Ishikawa (cell line): ENCODE results near the gene USP17L11.
"Not testable (repeated sequence)": the region's sequence is repeated elsewhere in the genome, so short reads cannot be mapped to it uniquely, and the experiment has no call there.

Experiments
- CEBPB ChIP-seq: IDR thresholded peaks from 2 replicates; pipeline ENCODE4 v1.6.1; 2012
- CREB1 ChIP-seq: IDR thresholded peaks from 2 replicates; pipeline ENCODE4 v1.6.1; 2012; ENCODE audit warnings: low read depth
- EGR1 ChIP-seq: IDR thresholded peaks from 2 replicates; pipeline ENCODE4 v1.6.1; 2012
- EP300 ChIP-seq: IDR thresholded peaks from 2 replicates; pipeline ENCODE4 v1.6.1; 2012; ENCODE audit warnings: borderline replicate concordance
- MAX ChIP-seq: IDR thresholded peaks from 2 replicates; pipeline ENCODE4 v1.6.1; 2012
- NFIC ChIP-seq: IDR thresholded peaks from 2 replicates; pipeline ENCODE4 v1.6.1; 2012
- RAD21 ChIP-seq: IDR thresholded peaks from 2 replicates; pipeline ENCODE4 v1.6.1; 2012; ENCODE audit warnings: low read depth
- TAF1 ChIP-seq: IDR thresholded peaks from 2 replicates; pipeline ENCODE4 v1.6.1; 2012; ENCODE audit warnings: low read depth, mild to moderate bottlenecking
- TCF12 ChIP-seq: IDR thresholded peaks from 2 replicates; pipeline ENCODE4 v1.6.1; 2012; ENCODE audit warnings: low read depth
- USF1 ChIP-seq: IDR thresholded peaks from 2 replicates; pipeline ENCODE4 v1.6.1; 2012
- YY1 ChIP-seq: IDR thresholded peaks from 2 replicates; pipeline ENCODE4 v1.6.1; 2012; ENCODE audit warnings: low read depth
- ZBTB7A ChIP-seq: IDR thresholded peaks from 2 replicates; pipeline ENCODE4 v1.6.1; 2012; ENCODE audit warnings: low read depth
- TF ChIP-seq, protein P1 (sequence below): IDR thresholded peaks from 2 replicates; pipeline ENCODE4 v1.6.1; 2012; ENCODE audit warnings: low read depth, mild to moderate bottlenecking

USP17L11 gene

GRCh38 chr4:9215105-9215504 is at the start of gene USP17L11:
TSS of gene USP17L11 (plus strand) at chr4:9215405. CDS start at chr4:9215405, 0 bp downstream.
- not testable (repeated sequence) for TF ChIP-seq CREB1, TCF12
- TF ChIP-seq, protein P1, sequence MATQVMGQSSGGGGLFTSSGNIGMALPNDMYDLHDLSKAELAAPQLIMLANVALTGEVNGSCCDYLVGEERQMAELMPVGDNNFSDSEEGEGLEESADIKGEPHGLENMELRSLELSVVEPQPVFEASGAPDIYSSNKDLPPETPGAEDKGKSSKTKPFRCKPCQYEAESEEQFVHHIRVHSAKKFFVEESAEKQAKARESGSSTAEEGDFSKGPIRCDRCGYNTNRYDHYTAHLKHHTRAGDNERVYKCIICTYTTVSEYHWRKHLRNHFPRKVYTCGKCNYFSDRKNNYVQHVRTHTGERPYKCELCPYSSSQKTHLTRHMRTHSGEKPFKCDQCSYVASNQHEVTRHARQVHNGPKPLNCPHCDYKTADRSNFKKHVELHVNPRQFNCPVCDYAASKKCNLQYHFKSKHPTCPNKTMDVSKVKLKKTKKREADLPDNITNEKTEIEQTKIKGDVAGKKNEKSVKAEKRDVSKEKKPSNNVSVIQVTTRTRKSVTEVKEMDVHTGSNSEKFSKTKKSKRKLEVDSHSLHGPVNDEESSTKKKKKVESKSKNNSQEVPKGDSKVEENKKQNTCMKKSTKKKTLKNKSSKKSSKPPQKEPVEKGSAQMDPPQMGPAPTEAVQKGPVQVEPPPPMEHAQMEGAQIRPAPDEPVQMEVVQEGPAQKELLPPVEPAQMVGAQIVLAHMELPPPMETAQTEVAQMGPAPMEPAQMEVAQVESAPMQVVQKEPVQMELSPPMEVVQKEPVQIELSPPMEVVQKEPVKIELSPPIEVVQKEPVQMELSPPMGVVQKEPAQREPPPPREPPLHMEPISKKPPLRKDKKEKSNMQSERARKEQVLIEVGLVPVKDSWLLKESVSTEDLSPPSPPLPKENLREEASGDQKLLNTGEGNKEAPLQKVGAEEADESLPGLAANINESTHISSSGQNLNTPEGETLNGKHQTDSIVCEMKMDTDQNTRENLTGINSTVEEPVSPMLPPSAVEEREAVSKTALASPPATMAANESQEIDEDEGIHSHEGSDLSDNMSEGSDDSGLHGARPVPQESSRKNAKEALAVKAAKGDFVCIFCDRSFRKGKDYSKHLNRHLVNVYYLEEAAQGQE, result not testable (repeated sequence)

DNA sequence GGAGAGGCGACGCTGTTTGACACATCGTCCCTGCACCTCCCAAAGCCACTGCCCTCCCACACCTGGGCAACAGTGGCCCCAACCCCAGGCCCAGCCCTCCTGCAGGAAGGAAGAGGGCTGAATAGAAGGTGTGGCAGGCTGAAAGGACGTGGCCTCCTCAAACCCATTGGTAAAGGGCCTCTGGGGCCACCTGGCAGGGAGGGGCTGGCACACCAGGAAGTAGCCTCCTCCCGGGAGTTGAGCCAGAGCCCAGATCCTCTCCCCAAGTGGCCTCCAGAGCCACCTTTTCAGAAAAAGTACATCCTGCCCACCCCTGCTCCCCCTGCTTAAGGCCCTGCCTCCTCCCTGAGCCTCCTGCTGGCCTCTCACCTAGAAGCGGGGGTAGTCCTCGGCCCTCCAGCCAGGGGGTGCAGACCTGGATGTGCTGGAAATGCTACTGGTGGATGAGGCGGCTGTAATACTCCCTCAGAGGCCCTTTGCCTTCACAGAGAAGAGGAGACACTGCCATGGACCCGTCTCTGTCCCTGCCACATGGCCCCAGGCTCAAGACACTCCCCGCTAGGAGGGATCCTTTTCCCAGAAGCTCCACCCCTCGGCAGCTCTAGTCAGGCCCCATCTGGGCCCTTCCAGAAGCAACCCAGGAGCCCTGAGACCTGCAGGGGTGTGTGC is 45.3 kb upstream of the USP17L11 start, which contains the start of gene FAM90A26:
FAM90A26 (plus strand) TSS at position 619 of the 669 bp plus-strand sequence. CDS start 2,764 bp downstream, outside the sequence.
- TF ChIP-seq TAF1, ZBTB7A, EGR1: not testable (repeated sequence)

DNA sequence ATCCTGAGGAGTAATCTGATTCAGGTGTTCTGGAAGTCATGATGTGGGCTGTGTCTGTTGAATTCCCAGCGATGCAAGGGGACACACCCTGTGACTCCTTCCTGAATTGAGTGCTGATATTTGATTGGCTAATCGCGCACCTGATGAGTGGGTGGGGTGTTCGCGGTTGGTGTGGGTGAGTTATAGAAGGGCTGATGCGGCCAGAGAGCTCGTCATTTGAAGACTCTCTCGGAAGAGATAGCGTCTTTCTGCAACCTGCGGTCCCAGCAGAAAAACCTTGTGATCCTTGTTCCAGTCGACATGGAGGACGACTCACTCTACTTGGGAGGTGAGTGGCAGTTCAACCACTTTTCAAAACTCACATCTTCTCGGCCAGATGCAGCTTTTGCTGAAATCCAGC is 4.8 kb upstream of the USP17L11 start, which contains the start of gene USP17L10:
USP17L10 (plus strand) TSS at position 301 of the 400 bp plus-strand sequence; CDS start at position 301, 0 bp downstream.
- not testable (repeated sequence) for TF ChIP-seq ZBTB7A, RAD21, NFIC

DNA sequence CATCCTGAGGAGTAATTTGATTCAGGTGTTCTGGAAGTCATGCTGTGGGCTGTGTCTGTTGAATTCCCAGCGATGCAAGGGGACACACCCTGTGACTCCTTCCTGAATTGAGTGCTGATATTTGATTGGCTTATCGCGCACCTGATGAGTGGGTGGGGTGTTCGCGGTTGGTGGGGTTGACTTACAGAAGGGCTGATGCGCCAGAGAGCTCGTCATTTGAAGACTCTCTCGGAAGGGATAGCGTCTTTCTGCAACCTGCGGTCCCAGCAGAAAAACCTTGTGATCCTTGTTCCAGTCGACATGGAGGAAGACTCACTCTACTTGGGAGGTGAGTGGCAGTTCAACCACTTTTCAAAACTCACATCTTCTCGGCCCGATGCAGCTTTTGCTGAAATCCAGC is 4.6 kb downstream of the USP17L11 start, which contains the start of gene USP17L12:
USP17L12 (plus strand) TSS at position 301 of the 400 bp plus-strand sequence; CDS start at position 301, 0 bp downstream.
- not testable (repeated sequence) for TF ChIP-seq RAD21, CREB1, CEBPB

DNA sequence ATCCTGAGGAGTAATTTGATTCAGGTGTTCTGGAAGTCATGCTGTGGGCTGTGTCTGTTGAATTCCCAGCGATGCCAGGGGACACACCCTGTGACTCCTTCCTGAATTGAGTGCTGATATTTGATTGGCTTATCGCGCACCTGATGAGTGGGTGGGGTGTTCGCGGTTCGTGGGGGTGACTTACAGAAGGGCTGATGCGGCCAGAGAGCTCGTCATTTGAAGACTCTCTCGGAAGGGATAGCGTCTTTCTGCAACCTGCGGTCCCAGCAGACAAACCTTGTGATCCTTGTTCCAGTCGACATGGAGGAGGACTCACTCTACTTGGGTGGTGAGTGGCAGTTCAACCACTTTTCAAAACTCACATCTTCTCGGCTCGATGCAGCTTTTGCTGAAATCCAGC is 9.4 kb downstream of the USP17L11 start, which contains the start of gene USP17L13:
USP17L13 (plus strand) TSS at position 301 of the 400 bp plus-strand sequence; CDS start at position 301, 0 bp downstream.
- not testable (repeated sequence) for TF ChIP-seq NFIC, EGR1
- TF ChIP-seq, protein P1, result not testable (repeated sequence)

- not testable (repeated sequence) for TF ChIP-seq CEBPB, RAD21, EP300
These were observed 18.9 kb downstream of the USP17L11 start, which contains the start of gene USP17L15 for GRCh38 chr4:9234085-9234484. TSS of gene USP17L15 (plus strand) at chr4:9234385. CDS start at chr4:9234385, 0 bp downstream.

- not testable (repeated sequence) for TF ChIP-seq USF1, YY1, MAX
These were observed 28.4 kb downstream of the USP17L11 start, which contains the start of gene USP17L17 for GRCh38 chr4:9243579-9243978. TSS of gene USP17L17 (plus strand) at chr4:9243879. CDS start at chr4:9243879, 0 bp downstream.

DNA sequence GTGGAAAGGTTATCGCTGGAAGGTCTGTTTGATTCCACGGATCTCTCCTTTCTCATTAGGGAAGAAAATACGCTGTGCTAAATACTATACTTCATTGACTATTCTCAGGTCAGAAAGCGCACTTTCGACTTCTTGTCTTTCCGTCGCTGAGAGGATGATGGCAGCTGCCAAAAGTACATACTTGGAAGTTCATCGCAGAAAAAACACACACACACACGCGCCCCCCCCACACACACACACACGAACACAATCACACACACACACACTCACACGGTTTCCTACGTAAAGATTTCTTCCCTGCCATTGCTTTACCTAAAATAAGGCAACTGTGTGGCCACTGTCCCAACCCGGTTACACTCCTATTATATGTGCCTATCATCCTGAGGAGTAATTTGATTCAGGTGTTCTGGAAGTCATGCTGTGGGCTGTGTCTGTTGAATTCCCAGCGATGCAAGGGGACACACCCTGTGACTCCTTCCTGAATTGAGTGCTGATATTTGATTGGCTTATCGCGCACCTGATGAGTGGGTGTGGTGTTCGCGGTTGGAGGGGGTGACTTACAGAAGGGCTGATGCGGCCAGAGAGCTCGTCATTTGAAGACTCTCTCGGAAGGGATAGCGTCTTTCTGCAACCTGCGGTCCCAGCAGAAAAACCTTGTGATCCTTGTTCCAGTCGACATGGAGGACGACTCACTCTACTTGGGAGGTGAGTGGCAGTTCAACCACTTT is 32.9 kb downstream of the USP17L11 start, which contains the start of gene USP17L18:
USP17L18 (plus strand) TSS at position 678 of the 728 bp plus-strand sequence; CDS start at position 678, 0 bp downstream.
- not testable (repeated sequence) for TF ChIP-seq ZBTB7A, TCF12, USF1
